ENCODE results near the gene IDUA.

DNA sequence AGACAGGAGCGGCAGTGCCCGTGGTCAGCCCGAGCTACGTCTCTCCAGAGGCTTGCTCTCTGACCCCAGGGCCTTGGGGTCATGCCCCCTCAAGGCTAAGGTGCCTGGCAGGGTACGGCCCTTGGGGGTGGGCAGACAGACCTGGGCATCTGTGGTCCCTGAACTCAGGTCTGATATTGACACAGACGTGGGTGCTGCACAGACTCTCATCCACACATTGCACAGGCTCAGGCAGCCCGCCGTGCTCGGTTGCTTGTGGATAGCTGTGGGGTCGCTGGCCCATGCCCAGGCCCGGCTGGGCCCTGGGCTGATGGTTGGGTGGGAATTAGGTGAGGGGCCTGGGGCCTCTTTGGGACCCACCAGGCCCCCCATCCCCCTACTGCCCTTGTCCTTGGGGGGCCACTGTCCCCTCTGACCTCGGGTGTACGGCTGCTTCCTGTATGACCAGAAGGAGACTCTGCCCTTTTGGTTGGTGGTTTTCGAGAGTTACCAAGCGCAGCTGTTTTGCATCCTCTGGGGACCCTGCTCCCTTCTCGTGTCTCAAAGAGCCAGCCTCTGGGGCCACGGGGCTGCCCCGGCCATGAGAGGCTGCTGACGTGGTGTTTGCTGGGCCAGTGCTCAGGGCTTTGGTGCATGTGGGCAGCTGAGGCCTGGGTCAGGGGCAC is 34.7 kb downstream of the IDUA start:
- TF ChIP-seq, protein P1, sequence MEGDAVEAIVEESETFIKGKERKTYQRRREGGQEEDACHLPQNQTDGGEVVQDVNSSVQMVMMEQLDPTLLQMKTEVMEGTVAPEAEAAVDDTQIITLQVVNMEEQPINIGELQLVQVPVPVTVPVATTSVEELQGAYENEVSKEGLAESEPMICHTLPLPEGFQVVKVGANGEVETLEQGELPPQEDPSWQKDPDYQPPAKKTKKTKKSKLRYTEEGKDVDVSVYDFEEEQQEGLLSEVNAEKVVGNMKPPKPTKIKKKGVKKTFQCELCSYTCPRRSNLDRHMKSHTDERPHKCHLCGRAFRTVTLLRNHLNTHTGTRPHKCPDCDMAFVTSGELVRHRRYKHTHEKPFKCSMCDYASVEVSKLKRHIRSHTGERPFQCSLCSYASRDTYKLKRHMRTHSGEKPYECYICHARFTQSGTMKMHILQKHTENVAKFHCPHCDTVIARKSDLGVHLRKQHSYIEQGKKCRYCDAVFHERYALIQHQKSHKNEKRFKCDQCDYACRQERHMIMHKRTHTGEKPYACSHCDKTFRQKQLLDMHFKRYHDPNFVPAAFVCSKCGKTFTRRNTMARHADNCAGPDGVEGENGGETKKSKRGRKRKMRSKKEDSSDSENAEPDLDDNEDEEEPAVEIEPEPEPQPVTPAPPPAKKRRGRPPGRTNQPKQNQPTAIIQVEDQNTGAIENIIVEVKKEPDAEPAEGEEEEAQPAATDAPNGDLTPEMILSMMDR (conservative IDR thresholded peaks at IDR 0.05): no peak
- no peak for TF ChIP-seq EZH2 (IDR thresholded peaks at IDR 0.05; ENCODE audit: low read depth)
